MM.1S (cell line): ENCODE measurements around the gene CTPS2.

Source experiments
- EZH2 ChIP-seq: fragments of 300-600 bp; sonication (generic); optimal IDR thresholded peaks from 2 replicates; pipeline ENCODE3; 2017; ENCODE audit warnings: low read depth, mild to moderate bottlenecking, antibody characterized with exemption, low read length, mixed read lengths
- EZH2phosphoT487 ChIP-seq: fragments of 300-600 bp; sonication (generic); IDR thresholded peaks from 2 replicates; pipeline ENCODE4 v1.6.1; 2018; ENCODE audit warnings: antibody characterized with exemption, low read length
- TF ChIP-seq, protein P1 (sequence below): fragments of 300-600 bp; sonication (generic); IDR thresholded peaks from 2 replicates; pipeline ENCODE4 v1.5.1; 2016; ENCODE audit warnings: antibody characterized with exemption, low read length, mixed read lengths

DNA sequence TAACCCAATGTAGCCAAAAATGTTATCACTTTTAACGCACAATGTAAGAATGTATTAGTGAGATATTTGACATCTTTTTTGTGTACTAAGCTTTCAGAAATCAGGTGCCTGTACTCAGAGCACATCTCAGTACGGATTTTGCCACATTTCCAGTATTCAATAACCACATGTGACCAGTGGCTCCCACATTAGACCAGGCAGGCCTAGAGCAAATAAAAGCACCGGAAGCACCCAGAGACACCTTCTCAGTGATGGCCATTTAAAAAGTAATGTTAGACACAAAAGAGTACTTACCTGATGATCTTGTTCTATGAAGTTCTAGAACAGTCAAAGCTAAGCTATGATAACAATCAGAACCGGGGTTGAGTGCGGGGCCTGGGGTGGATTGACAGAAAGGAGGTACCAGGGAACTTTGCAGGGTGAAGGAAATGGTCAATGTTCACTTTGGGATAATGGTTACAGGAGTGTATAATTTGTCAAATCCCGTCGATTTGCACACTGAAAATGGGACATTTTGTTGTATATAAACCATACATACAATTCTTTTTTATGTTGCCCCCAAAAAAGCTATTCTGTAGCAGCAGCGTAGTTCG, 1.2 kb downstream of the CTPS2 start:
- TF ChIP-seq, protein P1, sequence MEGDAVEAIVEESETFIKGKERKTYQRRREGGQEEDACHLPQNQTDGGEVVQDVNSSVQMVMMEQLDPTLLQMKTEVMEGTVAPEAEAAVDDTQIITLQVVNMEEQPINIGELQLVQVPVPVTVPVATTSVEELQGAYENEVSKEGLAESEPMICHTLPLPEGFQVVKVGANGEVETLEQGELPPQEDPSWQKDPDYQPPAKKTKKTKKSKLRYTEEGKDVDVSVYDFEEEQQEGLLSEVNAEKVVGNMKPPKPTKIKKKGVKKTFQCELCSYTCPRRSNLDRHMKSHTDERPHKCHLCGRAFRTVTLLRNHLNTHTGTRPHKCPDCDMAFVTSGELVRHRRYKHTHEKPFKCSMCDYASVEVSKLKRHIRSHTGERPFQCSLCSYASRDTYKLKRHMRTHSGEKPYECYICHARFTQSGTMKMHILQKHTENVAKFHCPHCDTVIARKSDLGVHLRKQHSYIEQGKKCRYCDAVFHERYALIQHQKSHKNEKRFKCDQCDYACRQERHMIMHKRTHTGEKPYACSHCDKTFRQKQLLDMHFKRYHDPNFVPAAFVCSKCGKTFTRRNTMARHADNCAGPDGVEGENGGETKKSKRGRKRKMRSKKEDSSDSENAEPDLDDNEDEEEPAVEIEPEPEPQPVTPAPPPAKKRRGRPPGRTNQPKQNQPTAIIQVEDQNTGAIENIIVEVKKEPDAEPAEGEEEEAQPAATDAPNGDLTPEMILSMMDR: no peak
- TF ChIP-seq EZH2phosphoT487 (no peak), EZH2 (no peak)
